Measurements from ENCODE around the gene CYFIP2.

The CYFIP2 gene

GRCh38 chr5:157245476-157245875 is 20.4 kb upstream of the CYFIP2 start:
- DNase-seq (ENCODE audit: extremely low read depth, low read depth), result no peak

DNA sequence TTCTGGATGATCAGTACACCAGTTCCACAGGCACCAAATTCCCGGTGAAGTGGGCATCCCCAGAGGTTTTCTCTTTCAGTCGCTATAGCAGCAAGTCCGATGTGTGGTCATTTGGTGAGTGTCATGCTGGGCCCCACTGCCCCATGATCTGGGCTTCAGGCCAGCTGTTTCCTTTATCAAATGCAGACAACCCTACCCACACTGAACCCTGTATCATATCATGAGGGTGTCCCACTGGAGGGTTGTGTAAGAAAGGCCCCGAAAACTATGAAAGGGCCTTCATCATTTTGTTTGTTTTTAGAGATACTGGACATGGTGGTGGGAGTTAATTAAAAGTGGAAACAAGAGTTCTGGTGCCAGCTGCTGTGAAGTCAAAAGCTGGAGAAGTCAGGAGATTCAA is 20.0 kb upstream of the CYFIP2 start:
- DNase-seq (ENCODE audit: extremely low read depth, low read depth), result no peak
- TF ChIP-seq CTCF (IDR thresholded peaks at IDR 0.05; ENCODE audit: low read depth, low read length, missing control alignments), result no peak

More at GRCh38 chr5:157245476-157245875, 20.4 kb upstream of the CYFIP2 start:
- H3K4me3 ChIP-seq (replicated peaks; ENCODE audit: low read depth, low read length), result no peak overlapping the region
- TF ChIP-seq CTCF (IDR thresholded peaks at IDR 0.05; ENCODE audit: low read depth, low read length, missing control alignments), result no peak

GRCh38 chr5:157247267-157247666 is 18.7 kb upstream of the CYFIP2 start:
- DNase-seq (ENCODE audit: extremely low read depth, low read depth), result no peak
- TF ChIP-seq CTCF (IDR thresholded peaks at IDR 0.05; ENCODE audit: low read depth, low read length, missing control alignments), result no peak
- no peak overlapping the region for H3K4me3 ChIP-seq (replicated peaks; ENCODE audit: low read depth, low read length)

More for the DNA sequence above, 20.0 kb upstream of the CYFIP2 start:
- no peak overlapping the region for H3K4me3 ChIP-seq (replicated peaks; ENCODE audit: low read depth, low read length)

GRCh38 chr5:157248821-157249470 is 17.0 kb upstream of the CYFIP2 start:
- H3K4me3 ChIP-seq (replicated peaks; ENCODE audit: low read depth, low read length), result no peak overlapping the region
- TF ChIP-seq CTCF (IDR thresholded peaks at IDR 0.05; ENCODE audit: low read depth, low read length, missing control alignments), result no peak
- DNase-seq (ENCODE audit: extremely low read depth, low read depth), result no peak

DNA sequence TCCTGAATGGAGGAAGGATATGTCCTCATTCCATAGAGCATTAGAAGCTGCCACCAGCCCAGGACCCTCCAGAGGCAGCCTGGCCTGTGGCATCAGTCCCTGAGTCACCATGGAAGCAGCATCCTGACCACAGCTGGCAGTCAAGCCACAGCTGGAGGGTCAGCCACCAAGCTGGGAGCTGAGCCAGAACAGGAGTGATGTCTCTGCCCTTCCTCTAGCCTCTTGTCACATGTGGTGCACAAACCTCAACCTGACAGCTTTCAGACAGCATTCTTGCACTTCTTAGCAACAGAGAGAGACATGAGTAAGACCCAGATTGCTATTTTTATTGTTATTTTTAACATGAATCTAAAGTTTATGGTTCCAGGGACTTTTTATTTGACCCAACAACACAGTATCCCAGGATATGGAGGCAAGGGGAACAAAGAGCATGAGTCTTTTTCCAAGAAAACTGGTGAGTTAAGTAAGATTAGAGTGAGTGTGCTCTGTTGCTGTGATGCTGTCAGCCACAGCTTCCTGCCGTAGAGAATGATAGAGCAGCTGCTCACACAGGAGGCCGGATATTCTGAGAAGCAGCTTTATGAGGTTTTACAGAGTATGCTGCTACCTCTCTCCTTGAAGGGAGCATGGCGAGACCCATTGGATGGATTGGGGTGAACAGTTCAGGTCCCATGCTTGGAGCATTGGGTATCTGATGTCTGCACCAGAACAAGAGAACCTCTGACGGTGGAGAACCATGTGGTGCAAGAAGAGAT is 13.0 kb upstream of the CYFIP2 start:
- no peak for DNase-seq (ENCODE audit: extremely low read depth, low read depth)
- TF ChIP-seq CTCF (IDR thresholded peaks at IDR 0.05; ENCODE audit: low read depth, low read length, missing control alignments), result no peak
- H3K4me3 ChIP-seq (replicated peaks; ENCODE audit: low read depth, low read length), result no peak overlapping the region

GRCh38 chr5:157253547-157253946 is 12.4 kb upstream of the CYFIP2 start:
- TF ChIP-seq CTCF (IDR thresholded peaks at IDR 0.05; ENCODE audit: low read depth, low read length, missing control alignments), result peak; percentile 95
- H3K4me3 ChIP-seq (replicated peaks; ENCODE audit: low read depth, low read length), result no peak overlapping the region
- DNase-seq (ENCODE audit: extremely low read depth, low read depth), result no peak
